Calu3 (cell line): ENCODE results near the gene TCAP. TPM values are rescaled to one million over a fixed set of nuclear protein-coding genes. Genes with fewer than 3 reads are reported as not detected.

Experiments used
- BruUV-seq: library from RNA; stranded (reverse); fragments of 400-500 nt; replicated peaks from 2 replicates; lab custom pipeline; 2021; lab: Mats Ljungman, UMichigan
- CTCF ChIA-PET: fragments of 300-600 bp; sonication (Branson Sonifier 250); formaldehyde crosslinking; loops from one replicate; lab custom pipeline; 2022; ENCODE audit warnings: antibody characterized with exemption; lab: Charles Lee
- DNase-seq: peaks from one replicate; pipeline ENCODE4 v3.0.0; 2022
- H3K27ac Mint-ChIP-seq: one replicate; pipeline ENCODE4 v1.8.0; 2022; ENCODE audit warnings: mixed read lengths; ENCODE audit not compliant: unreplicated experiment
- H3K27me3 Mint-ChIP-seq: one replicate; pipeline ENCODE4 v1.8.0; 2022; ENCODE audit warnings: mixed read lengths; ENCODE audit not compliant: unreplicated experiment
- H3K36me3 Mint-ChIP-seq: one replicate; pipeline ENCODE4 v1.8.0; 2022; ENCODE audit warnings: mild to moderate bottlenecking, moderate library complexity, mixed read lengths; ENCODE audit not compliant: insufficient read depth, unreplicated experiment
- H3K4me1 Mint-ChIP-seq: one replicate; pipeline ENCODE4 v1.8.0; 2022; ENCODE audit warnings: mild to moderate bottlenecking, low read depth, mixed read lengths; ENCODE audit not compliant: unreplicated experiment
- H3K4me3 Mint-ChIP-seq: one replicate; pipeline ENCODE4 v1.8.0; 2022; ENCODE audit warnings: mild to moderate bottlenecking, low read depth, moderate library complexity, mixed read lengths; ENCODE audit not compliant: unreplicated experiment
- H3K9me3 Mint-ChIP-seq: one replicate; pipeline ENCODE4 v1.8.0; 2022; ENCODE audit warnings: low read depth, mixed read lengths; ENCODE audit not compliant: unreplicated experiment
- intact Hi-C: fragments of 100-400 bp; cut with micrococcal nuclease; formaldehyde crosslinking; loops from one replicate; pipeline ENCODE4 v1.10.0; 2022; ENCODE audit not compliant: unreplicated experiment
- total RNA-seq: library from RNA; stranded (reverse); gene quantifications from 2 replicates; pipeline ENCODE4 v1.2.3, GENCODE V29; 2022
- TF ChIP-seq, protein P1 (sequence below): fragments of 200-600 bp; IDR thresholded peaks from one replicate; pipeline ENCODE4 v1.8.0; 2022; ENCODE audit warnings: antibody characterized with exemption; ENCODE audit not compliant: unreplicated experiment

Gene TCAP
- total RNA-seq, 1 experiment from 2014 or later, result 51.5 TPM

DNA sequence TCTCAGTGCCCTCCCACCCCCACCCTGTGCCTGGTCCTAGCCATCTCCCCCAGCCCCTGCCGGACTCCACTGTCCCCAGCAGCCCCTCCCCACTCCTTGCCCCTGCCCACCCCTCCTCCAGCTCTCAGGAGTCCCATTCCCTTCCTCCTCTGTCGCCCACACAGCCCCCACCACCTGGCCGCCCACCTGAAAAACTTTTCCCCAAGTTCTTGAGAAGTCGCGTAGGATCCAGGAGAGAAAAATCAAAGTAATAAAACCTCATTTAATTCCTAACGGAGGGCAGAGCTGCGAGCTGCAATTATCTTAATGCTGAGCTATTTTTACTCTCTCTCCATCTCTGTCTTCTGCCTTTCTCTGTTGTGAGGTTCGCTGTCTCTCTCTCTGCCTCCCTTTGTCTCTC lies 40.8 kb upstream of the TCAP start:
- Mint-ChIP-seq H3K27ac (no peak overlapping the region), H3K27me3 (peaks cover 83% of the 10 kb centered on the region), H3K36me3 (peaks cover 34% of the 10 kb centered on the region), H3K4me3 (no peak overlapping the region), H3K4me1 (peaks cover 38% of the 10 kb centered on the region), H3K9me3 (no peaks in the 10 kb centered on the region)
- TF ChIP-seq, protein P1, sequence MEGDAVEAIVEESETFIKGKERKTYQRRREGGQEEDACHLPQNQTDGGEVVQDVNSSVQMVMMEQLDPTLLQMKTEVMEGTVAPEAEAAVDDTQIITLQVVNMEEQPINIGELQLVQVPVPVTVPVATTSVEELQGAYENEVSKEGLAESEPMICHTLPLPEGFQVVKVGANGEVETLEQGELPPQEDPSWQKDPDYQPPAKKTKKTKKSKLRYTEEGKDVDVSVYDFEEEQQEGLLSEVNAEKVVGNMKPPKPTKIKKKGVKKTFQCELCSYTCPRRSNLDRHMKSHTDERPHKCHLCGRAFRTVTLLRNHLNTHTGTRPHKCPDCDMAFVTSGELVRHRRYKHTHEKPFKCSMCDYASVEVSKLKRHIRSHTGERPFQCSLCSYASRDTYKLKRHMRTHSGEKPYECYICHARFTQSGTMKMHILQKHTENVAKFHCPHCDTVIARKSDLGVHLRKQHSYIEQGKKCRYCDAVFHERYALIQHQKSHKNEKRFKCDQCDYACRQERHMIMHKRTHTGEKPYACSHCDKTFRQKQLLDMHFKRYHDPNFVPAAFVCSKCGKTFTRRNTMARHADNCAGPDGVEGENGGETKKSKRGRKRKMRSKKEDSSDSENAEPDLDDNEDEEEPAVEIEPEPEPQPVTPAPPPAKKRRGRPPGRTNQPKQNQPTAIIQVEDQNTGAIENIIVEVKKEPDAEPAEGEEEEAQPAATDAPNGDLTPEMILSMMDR, result no peak
- no peak for DNase-seq
- no TSS peak for BruUV-seq
- CTCF ChIA-PET, result interaction anchor here (0.6 to 161.2 kb wide), 26 partner anchors 4 to 1085 kb away, joined by 3 to 42089 read pairs (median 10); partner anchors contain the start of genes ERBB2, GRB7, GSDMA and GSDMB
- intact Hi-C loops, result loop anchor here (5.0 kb wide), 1 partner anchor 793 kb away; the partner anchor contains the start of gene TOP2A

DNA sequence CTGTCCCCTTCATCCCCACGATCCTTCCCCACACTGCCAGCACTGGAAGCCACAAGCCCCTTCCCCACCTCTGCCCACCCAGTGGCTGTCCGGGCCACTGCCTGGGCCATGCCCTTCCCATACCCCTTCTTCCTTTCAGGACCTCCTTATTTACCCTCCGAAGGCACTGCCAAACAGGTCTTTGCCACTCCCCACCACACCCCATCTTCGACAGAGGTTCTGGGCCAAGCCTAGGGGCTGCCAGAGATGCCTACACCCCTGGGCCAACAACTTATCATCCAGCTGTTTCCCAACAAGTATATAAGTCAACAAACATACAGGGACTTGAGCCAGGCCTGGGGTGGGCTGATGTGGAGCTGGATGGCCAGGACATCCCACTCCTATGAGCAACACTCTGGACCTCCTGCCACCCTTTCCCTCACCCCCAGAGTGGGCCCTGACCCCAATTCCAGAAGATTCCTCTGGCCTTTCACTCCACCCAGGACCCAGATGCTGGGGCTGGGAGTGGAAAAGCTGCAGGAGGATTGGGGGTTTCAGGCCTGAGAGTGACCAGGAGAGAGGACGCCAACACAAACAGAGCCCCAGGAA lies 39.9 kb upstream of the TCAP start:
- CTCF ChIA-PET, result interaction anchor here (0.5 to 161.2 kb wide), 29 partner anchors 5 to 991 kb away, joined by 3 to 42089 read pairs (median 9); partner anchors contain the start of genes ERBB2, GRB7, GSDMA and GSDMB
- peaks cover 81% of the 10 kb centered on the region for H3K27me3 Mint-ChIP-seq
- H3K4me1 Mint-ChIP-seq, result peaks cover 34% of the 10 kb centered on the region
- DNase-seq, result peak; percentile 79
- TF ChIP-seq, protein P1, result no peak
- no peaks in the 10 kb centered on the region for H3K9me3 Mint-ChIP-seq
- H3K4me3 Mint-ChIP-seq, result no peak overlapping the region
- H3K27ac Mint-ChIP-seq, result no peak overlapping the region
- intact Hi-C loops, result no loop called here
- H3K36me3 Mint-ChIP-seq, result peaks cover 31% of the 10 kb centered on the region
- BruUV-seq, result no TSS peak

DNA sequence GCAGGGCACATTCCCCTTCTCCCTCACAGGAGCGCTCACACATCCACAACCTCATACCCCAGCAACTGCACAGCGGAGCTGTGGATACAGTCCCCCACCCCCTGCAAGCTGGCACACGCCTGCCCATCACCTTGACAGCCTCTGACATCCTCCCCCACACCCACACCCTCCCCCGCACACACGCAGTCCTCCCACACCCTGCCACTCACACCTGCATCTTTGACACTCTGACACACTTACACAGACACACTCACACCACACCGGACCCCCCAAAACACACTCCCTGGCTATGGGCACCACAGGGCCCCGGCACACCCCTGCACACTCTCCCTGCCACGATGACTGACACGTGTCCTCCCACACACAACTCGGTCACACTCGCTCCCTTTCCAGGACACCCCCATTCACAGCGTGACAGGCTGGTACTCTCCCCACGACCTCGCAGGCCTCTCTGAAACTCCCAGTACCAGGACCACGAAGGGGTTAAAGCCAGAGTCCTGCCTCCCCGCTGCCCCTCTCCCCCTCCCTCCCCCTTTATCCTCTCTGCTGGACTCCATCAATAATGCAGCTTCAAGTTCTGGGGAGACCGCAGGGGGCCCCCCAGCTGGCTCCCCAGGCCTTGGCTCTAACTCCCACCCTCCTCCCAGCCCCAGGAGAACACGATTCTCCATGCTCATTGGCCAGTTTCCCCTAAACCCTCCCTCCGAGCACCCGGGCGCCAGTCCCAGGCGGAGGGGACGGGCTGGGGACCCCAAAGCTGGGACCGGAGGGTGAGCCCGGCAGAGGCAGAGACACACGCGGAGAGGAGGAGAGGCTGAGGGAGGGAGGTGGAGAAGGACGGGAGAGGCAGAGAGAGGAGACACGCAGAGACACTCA lies 38.7 kb upstream of the TCAP start, which contains the start of gene PPP1R1B:
TSS of gene PPP1R1B (plus strand) at position 782 of the 876 bp plus-strand sequence. CDS start 441 bp downstream, outside the sequence.
- Mint-ChIP-seq H3K4me1 (peaks cover 41% of the 10 kb centered on the region), H3K4me3 (peak within 1 kb of the TSS; percentile 51), H3K9me3 (no peaks in the 10 kb centered on the region), H3K27ac (no peak within 1 kb of the TSS), H3K36me3 (peaks cover 30% of the 10 kb centered on the region), H3K27me3 (peaks cover 83% of the 10 kb centered on the region)
- intact Hi-C loops, result no loop called here
- no TSS peak for BruUV-seq
- TF ChIP-seq, protein P1, result no peak
- DNase-seq, result peak; percentile 80
- CTCF ChIA-PET, result interaction anchor here (0.6 to 161.2 kb wide), 27 partner anchors 6 to 1330 kb away, joined by 3 to 42089 read pairs (median 8); partner anchors contain the start of genes ERBB2, GRB7, GSDMA and GSDMB

DNA sequence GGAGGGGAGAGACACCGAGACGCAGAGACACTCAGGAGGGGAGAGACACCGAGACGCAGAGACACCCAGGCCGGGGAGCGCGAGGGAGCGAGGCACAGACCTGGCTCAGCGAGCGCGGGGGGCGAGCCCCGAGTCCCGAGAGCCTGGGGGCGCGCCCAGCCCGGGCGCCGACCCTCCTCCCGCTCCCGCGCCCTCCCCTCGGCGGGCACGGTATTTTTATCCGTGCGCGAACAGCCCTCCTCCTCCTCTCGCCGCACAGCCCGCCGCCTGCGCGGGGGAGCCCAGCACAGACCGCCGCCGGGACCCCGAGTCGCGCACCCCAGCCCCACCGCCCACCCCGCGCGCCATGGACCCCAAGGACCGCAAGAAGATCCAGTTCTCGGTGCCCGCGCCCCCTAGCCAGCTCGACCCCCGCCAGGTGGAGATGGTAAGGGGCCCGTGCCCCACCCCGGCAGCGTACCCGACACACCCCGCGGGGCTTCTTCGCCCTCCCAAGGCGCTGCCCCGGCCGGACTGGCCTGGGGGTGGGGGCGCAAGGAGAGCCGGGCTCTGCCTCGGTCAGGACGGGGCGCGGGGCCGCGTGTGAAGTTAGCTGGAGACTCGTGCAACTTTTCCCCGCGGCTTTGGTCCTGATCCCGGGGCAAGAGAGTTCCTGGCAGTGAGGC lies 38.0 kb upstream of the TCAP start:
- Mint-ChIP-seq H3K36me3 (peaks cover 28% of the 10 kb centered on the region), H3K27me3 (peaks cover 83% of the 10 kb centered on the region), H3K9me3 (no peaks in the 10 kb centered on the region), H3K4me3 (peak overlapping the region; percentile 51), H3K27ac (no peak overlapping the region), H3K4me1 (peaks cover 41% of the 10 kb centered on the region)
- CTCF ChIA-PET, result interaction anchor here (0.6 to 161.2 kb wide), 26 partner anchors 7 to 1266 kb away, joined by 3 to 42089 read pairs (median 9); partner anchors contain the start of genes ERBB2, GRB7, GSDMA and GSDMB
- no TSS peak for BruUV-seq
- TF ChIP-seq, protein P1, result no peak
- DNase-seq, result no peak
- intact Hi-C loops, result no loop called here
